Prostate gland (tissue), 2 donors: ENCODE results near the gene KCNK16.

Source experiments
- CTCF ChIP-seq, 4 experiments: fragments of 200-600 bp in 2 of 4; fragments of 450-650 bp in 2 of 4; sonication (generic) in 2 of 4; IDR thresholded peaks; 1 replicate in 3 of 4; 2 replicates in 1 of 4; pipeline ENCODE4 v1.5.1; 2016 to 2019; ENCODE audit warnings: antibody characterized with exemption in 4 of 4, mild to moderate bottlenecking in 2 of 4, moderate library complexity in 2 of 4
- POLR2A ChIP-seq: fragments of 450-650 bp; IDR thresholded peaks from one replicate; pipeline ENCODE4 v1.6.1; 2016; ENCODE audit warnings: antibody characterized with exemption, mild to moderate bottlenecking
- POLR2AphosphoS5 ChIP-seq: sonication (generic); formaldehyde crosslinking; IDR thresholded peaks from one replicate; pipeline ENCODE4 v1.6.1; 2017; ENCODE audit warnings: antibody characterized with exemption

GRCh38 chr6:39307462-39307861 is 15.0 kb downstream of the KCNK16 start:
- TF ChIP-seq CTCF (IDR thresholded peaks at IDR 0.05) (no peak), POLR2A (no peak), POLR2AphosphoS5 (no peak)
